HEK293T (cell line): ENCODE data around the gene NTN1.

ENCODE experiments used
- ARNT ChIP-seq: fragments of 450-650 bp; IDR thresholded peaks from 2 replicates; pipeline ENCODE4 v1.6.1; 2017; ENCODE audit warnings: mild to moderate bottlenecking
- BHLHE40 ChIP-seq: fragments of 450-650 bp; IDR thresholded peaks from 2 replicates; pipeline ENCODE4 v1.6.1; 2016; ENCODE audit warnings: mild to moderate bottlenecking, moderate library complexity, borderline replicate concordance
- ELF4 ChIP-seq: fragments of 450-650 bp; IDR thresholded peaks from 2 replicates; pipeline ENCODE4 v1.6.1; 2017; ENCODE audit warnings: antibody characterized with exemption
- FOXA1 ChIP-seq: fragments of 450-650 bp; IDR thresholded peaks from 2 replicates; pipeline ENCODE4 v1.6.1; 2016; ENCODE audit warnings: mild to moderate bottlenecking
- FOXK2 ChIP-seq: fragments of 450-650 bp; IDR thresholded peaks from 2 replicates; pipeline ENCODE4 v1.6.1; 2016; ENCODE audit warnings: mild to moderate bottlenecking
- FOXM1 ChIP-seq: fragments of 450-650 bp; IDR thresholded peaks from 2 replicates; pipeline ENCODE4 v1.6.1; 2017; ENCODE audit warnings: mild to moderate bottlenecking, borderline replicate concordance
- L3MBTL2 ChIP-seq: fragments of 450-650 bp; conservative IDR thresholded peaks from 2 replicates; pipeline ENCODE4 v1.6.1; 2016; ENCODE audit warnings: mild to moderate bottlenecking
- LEF1 ChIP-seq: fragments of 450-650 bp; IDR thresholded peaks from 2 replicates; pipeline ENCODE4 v1.6.1; 2017; ENCODE audit warnings: mild to moderate bottlenecking, borderline replicate concordance
- NFRKB ChIP-seq: fragments of 450-650 bp; IDR thresholded peaks from 2 replicates; pipeline ENCODE4 v1.6.1; 2016; ENCODE audit warnings: mild to moderate bottlenecking, moderate library complexity
- SP1 ChIP-seq: fragments of 450-650 bp; IDR thresholded peaks from 2 replicates; pipeline ENCODE4 v1.6.1; 2017
- SUZ12 ChIP-seq: fragments of 450-650 bp; IDR thresholded peaks from 2 replicates; pipeline ENCODE4 v1.6.1; 2016; ENCODE audit warnings: mild to moderate bottlenecking
- TARDBP ChIP-seq: fragments of 450-650 bp; IDR thresholded peaks from 2 replicates; pipeline ENCODE4 v1.6.1; 2016
- ZNF384 ChIP-seq: fragments of 450-650 bp; IDR thresholded peaks from 2 replicates; pipeline ENCODE4 v1.6.1; 2016

GRCh38 chr17:9234389-9234945, 213.2 kb downstream of the NTN1 start:
- no peak for TF ChIP-seq LEF1
- no peak for TF ChIP-seq FOXA1
- no peak for TF ChIP-seq ELF4
- no peak for TF ChIP-seq FOXK2
- no peak for TF ChIP-seq SUZ12
- no peak for TF ChIP-seq NFRKB
- no peak for TF ChIP-seq FOXM1
- TF ChIP-seq BHLHE40: no peak
- TF ChIP-seq SP1: no peak
- TF ChIP-seq ZNF384: no peak
- TF ChIP-seq ARNT: no peak
- TF ChIP-seq TARDBP: no peak
- no peak for TF ChIP-seq L3MBTL2
